A549 (cell line): Measurements from ENCODE around the gene HOXC10. TPM values are rescaled to one million over a fixed set of nuclear protein-coding genes. Genes with fewer than 3 reads are reported as not detected.

Source experiments
- ATAC-seq, 2 experiments: fragments of 200-7000 bp in 1 of 2; fragments of >200 bp in 1 of 2; cut with Nextera tagmentation in 1 of 2; cut with Tn5 transposase in 1 of 2; 3 replicates each; pipeline versions ENCODE4 v1.8.0 to v1.9.1; 2018 to 2020; ENCODE audit warnings: mild to moderate bottlenecking in 1 of 2, moderate library complexity in 1 of 2
- CTCF ChIA-PET: fragments of 300-600 bp; sonication (Branson Sonifier 250); formaldehyde crosslinking; extraction: SDS; loops from one replicate; lab custom pipeline; 2021; ENCODE audit warnings: antibody characterized with exemption, inconsistent platforms; lab: Yijun Ruan, JAX
- POLR2A ChIA-PET: fragments of 350-600 bp; formaldehyde crosslinking; extraction: SDS; loops from one replicate; lab custom pipeline; 2021; ENCODE audit warnings: antibody characterized with exemption, inconsistent platforms; lab: Yijun Ruan, JAX
- DNase-seq, 2 experiments: peaks; one replicate each; pipeline versions ENCODE4 v3.0.0 to v3.0.0-alpha.2; 2011 to 2016; ENCODE audit warnings: low read depth in 1 of 2, low spot score in 1 of 2
- FAIRE-seq: peaks from 2 replicates; lab custom pipeline; 2011; peaks lifted over from hg19 to GRCh38; lab: Jason Lieb, UNC
- H3K27ac ChIP-seq, 2 experiments: fragments of >200 bp; sonication (Bioruptor Twin); formaldehyde crosslinking; 3 replicates each; pipeline ENCODE4 v1.5.1; 2016 to 2017
- H3K4me1 ChIP-seq: fragments of >200 bp; sonication (Bioruptor Twin); formaldehyde crosslinking; 3 replicates; pipeline ENCODE4 v1.6.1; 2016
- H3K4me2 ChIP-seq: fragments of >200 bp; sonication (Bioruptor Twin); formaldehyde crosslinking; 3 replicates; pipeline ENCODE4 v1.6.1; 2016
- H3K4me3 ChIP-seq: fragments of >200 bp; sonication (Bioruptor Twin); formaldehyde crosslinking; 3 replicates; pipeline ENCODE4 v1.5.1; 2016
- H3K9me3 ChIP-seq: fragments of >200 bp; sonication (Bioruptor Twin); formaldehyde crosslinking; 3 replicates; pipeline ENCODE4 v1.6.1; 2016
- CEBPB ChIP-seq, 2 experiments: fragments of >200 bp in 1 of 2; sonication (Bioruptor Twin) in 1 of 2; formaldehyde crosslinking in 1 of 2; IDR thresholded peaks; 2 replicates each; pipeline ENCODE4 v1.6.1; 2012 to 2016
- EHF ChIP-seq: fragments of 250-450 bp; sonication (Bioruptor Pico); IDR thresholded peaks from 2 replicates; pipeline ENCODE4 v1.5.0; 2020; ENCODE audit warnings: mild to moderate bottlenecking
- ELK1 ChIP-seq: fragments of 150-350 bp; IDR thresholded peaks from 2 replicates; pipeline ENCODE4 v1.6.1; 2014; ENCODE audit warnings: low read depth, mild to moderate bottlenecking, low read length
- EP300 ChIP-seq, 2 experiments: fragments of >200 bp; sonication (Bioruptor Twin); formaldehyde crosslinking; IDR thresholded peaks; 2 replicates in 1 of 2; 3 replicates in 1 of 2; pipeline ENCODE4 v1.6.1; 2016 to 2017
- GATA3 ChIP-seq: IDR thresholded peaks from 2 replicates; pipeline ENCODE4 v1.6.1; 2012; ENCODE audit warnings: borderline replicate concordance
- HOXA7 ChIP-seq: fragments of 250-450 bp; sonication (Bioruptor Pico); IDR thresholded peaks from 2 replicates; pipeline ENCODE4 v1.5.0; 2020; ENCODE audit warnings: mild to moderate bottlenecking, moderate library complexity
- HOXB13 ChIP-seq: fragments of 250-450 bp; sonication (Bioruptor Pico); IDR thresholded peaks from 2 replicates; pipeline ENCODE4 v1.5.0; 2020; ENCODE audit warnings: low read depth, mild to moderate bottlenecking, moderate library complexity
- HOXB5 ChIP-seq: fragments of 250-450 bp; sonication (Bioruptor Pico); IDR thresholded peaks from 2 replicates; pipeline ENCODE4 v1.5.0; 2020; ENCODE audit warnings: mild to moderate bottlenecking, moderate library complexity
- JUN ChIP-seq, 2 experiments: fragments of >200 bp; sonication (Bioruptor Twin); formaldehyde crosslinking; IDR thresholded peaks; 2 replicates in 1 of 2; 3 replicates in 1 of 2; pipeline ENCODE4 v1.6.1; 2016 to 2017
- JUNB ChIP-seq: fragments of >200 bp; sonication (Bioruptor Twin); formaldehyde crosslinking; IDR thresholded peaks from 2 replicates; pipeline ENCODE4 v1.6.1; 2016
- KDM5A ChIP-seq: fragments of 200-600 bp; sonication (generic); IDR thresholded peaks from 2 replicates; pipeline ENCODE4 v1.6.1; 2016; ENCODE audit warnings: antibody characterized with exemption, mild to moderate bottlenecking
- NPAS2 ChIP-seq: fragments of 250-450 bp; sonication (Bioruptor Pico); IDR thresholded peaks from 2 replicates; pipeline ENCODE4 v1.8.0; 2022; ENCODE audit warnings: mild to moderate bottlenecking, moderate library complexity, borderline replicate concordance
- SMC3 ChIP-seq: fragments of >200 bp; sonication (Bioruptor Twin); formaldehyde crosslinking; IDR thresholded peaks from 3 replicates; pipeline ENCODE4 v1.6.1; 2018; ENCODE audit warnings: inconsistent platforms
- SREBF2 ChIP-seq: fragments of 450-650 bp; IDR thresholded peaks from 2 replicates; pipeline ENCODE4 v1.6.1; 2014; ENCODE audit warnings: mild to moderate bottlenecking, moderate library complexity
- TFCP2L1 ChIP-seq: fragments of 250-450 bp; sonication (Bioruptor Pico); IDR thresholded peaks from 2 replicates; pipeline ENCODE4 v1.5.0; 2021; ENCODE audit warnings: mild to moderate bottlenecking
- ZC3H11A ChIP-seq: fragments of 450-650 bp; IDR thresholded peaks from 2 replicates; pipeline ENCODE4 v1.6.1; 2014; ENCODE audit warnings: antibody characterized with exemption, mild to moderate bottlenecking
- ZNF302 ChIP-seq: fragments of 250-450 bp; sonication (Bioruptor Pico); IDR thresholded peaks from 2 replicates; pipeline ENCODE4 v1.9.0; 2021; ENCODE audit warnings: inconsistent platforms, mild to moderate bottlenecking, moderate library complexity
- ZSCAN20 ChIP-seq: fragments of 250-450 bp; sonication (Bioruptor Pico); IDR thresholded peaks from 2 replicates; pipeline ENCODE4 v1.8.0; 2022; ENCODE audit warnings: mild to moderate bottlenecking, moderate library complexity
- WGBS: methylation state at CpG from one replicate; pipeline ENCODE4 v1.1.6; 2017; ENCODE audit errors: missing lambda C conversion rate; 5-methylcytosine and 5-hydroxymethylcytosine counted together
- polyA plus RNA-seq, 4 experiments: library from polyadenylated mRNA; depleted of rRNA in 3 of 4; stranded (reverse); fragments of >200 nt; fragmentation: RNase III in 1 of 4; extraction: RNeasy Plus Mini Kit Qiagen cat#74134 plus additional on column Dnase treatment in 1 of 4; gene quantifications; 2 replicates in 3 of 4; 3 replicates in 1 of 4; pipeline ENCODE4 v1.2.3, GENCODE V29; 2011 to 2017
- TF ChIP-seq, protein P1 (sequence below): IDR thresholded peaks from 2 replicates; pipeline ENCODE4 v1.6.1; 2012
- TF ChIP-seq, protein P2 (sequence below): IDR thresholded peaks from 2 replicates; pipeline ENCODE4 v1.6.1; 2012; ENCODE audit warnings: low read depth, borderline replicate concordance
- TF ChIP-seq, protein P3 (sequence below): IDR thresholded peaks from 2 replicates; pipeline ENCODE4 v1.6.1; 2012
- TF ChIP-seq, protein P4 (sequence below): fragments of 250-450 bp; sonication (Bioruptor Pico); IDR thresholded peaks from 2 replicates; pipeline ENCODE4 v1.5.0; 2021; ENCODE audit warnings: mild to moderate bottlenecking, moderate library complexity, borderline replicate concordance

The HOXC10 gene
- polyA plus RNA-seq, 2 of the 4 experiments (the other 2 are of a cell fraction) = 2.9 to 3.2 TPM

- Histone ChIP-seq H3K9me3 (no peaks in the 10 kb centered on the region), H3K4me3 (no peak overlapping the region), H3K4me2 (no peak overlapping the region), H3K4me1 (peaks cover 21% of the 10 kb centered on the region), H3K27ac (no peak overlapping the region)
- ATAC-seq (no peak), DNase-seq (no peak), FAIRE-seq (no peak)
- ChIA-PET CTCF (interaction anchor here (1.2 to 27.9 kb wide), 7 partner anchors 8 to 287 kb away, joined by 3 to 476 read pairs (median 66); partner anchors contain the start of genes HOXC4 and SMUG1), POLR2A (no interaction called here)
- WGBS = 87% methylated on average over 7 of the region's 7 CpGs
- TF ChIP-seq TFCP2L1 (no peak), HOXB5 (CRISPR knock-in tag) (no peak), ZSCAN20 (CRISPR knock-in tag) (no peak), EP300 (IDR thresholded peaks at IDR 0.05) (no peak), NPAS2 (no peak), ZNF302 (CRISPR knock-in tag) (no peak), SREBF2 (no peak), JUN (IDR thresholded peaks at IDR 0.05) (no peak), KDM5A (no peak), HOXB13 (CRISPR knock-in tag) (no peak), HOXA7 (no peak), ZC3H11A (no peak), ELK1 (no peak), JUNB (no peak), GATA3 (no peak), EHF (CRISPR knock-in tag) (no peak)
- TF ChIP-seq, protein P1, sequence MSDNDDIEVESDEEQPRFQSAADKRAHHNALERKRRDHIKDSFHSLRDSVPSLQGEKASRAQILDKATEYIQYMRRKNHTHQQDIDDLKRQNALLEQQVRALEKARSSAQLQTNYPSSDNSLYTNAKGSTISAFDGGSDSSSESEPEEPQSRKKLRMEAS = no peak
- TF ChIP-seq, protein P2, sequence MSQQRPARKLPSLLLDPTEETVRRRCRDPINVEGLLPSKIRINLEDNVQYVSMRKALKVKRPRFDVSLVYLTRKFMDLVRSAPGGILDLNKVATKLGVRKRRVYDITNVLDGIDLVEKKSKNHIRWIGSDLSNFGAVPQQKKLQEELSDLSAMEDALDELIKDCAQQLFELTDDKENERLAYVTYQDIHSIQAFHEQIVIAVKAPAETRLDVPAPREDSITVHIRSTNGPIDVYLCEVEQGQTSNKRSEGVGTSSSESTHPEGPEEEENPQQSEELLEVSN = no peak
- TF ChIP-seq, protein P3, sequence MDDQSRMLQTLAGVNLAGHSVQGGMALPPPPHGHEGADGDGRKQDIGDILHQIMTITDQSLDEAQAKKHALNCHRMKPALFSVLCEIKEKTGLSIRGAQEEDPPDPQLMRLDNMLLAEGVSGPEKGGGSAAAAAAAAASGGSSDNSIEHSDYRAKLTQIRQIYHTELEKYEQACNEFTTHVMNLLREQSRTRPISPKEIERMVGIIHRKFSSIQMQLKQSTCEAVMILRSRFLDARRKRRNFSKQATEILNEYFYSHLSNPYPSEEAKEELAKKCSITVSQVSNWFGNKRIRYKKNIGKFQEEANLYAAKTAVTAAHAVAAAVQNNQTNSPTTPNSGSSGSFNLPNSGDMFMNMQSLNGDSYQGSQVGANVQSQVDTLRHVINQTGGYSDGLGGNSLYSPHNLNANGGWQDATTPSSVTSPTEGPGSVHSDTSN = no peak
- TF ChIP-seq, protein P4, sequence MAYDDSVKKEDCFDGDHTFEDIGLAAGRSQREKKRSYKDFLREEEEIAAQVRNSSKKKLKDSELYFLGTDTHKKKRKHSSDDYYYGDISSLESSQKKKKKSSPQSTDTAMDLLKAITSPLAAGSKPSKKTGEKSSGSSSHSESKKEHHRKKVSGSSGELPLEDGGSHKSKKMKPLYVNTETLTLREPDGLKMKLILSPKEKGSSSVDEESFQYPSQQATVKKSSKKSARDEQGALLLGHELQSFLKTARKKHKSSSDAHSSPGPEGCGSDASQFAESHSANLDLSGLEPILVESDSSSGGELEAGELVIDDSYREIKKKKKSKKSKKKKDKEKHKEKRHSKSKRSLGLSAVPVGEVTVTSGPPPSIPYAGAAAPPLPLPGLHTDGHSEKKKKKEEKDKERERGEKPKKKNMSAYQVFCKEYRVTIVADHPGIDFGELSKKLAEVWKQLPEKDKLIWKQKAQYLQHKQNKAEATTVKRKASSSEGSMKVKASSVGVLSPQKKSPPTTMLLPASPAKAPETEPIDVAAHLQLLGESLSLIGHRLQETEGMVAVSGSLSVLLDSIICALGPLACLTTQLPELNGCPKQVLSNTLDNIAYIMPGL (CRISPR knock-in tag) = no peak
These were observed 45.5 kb downstream of the HOXC10 start for GRCh38 chr12:54030442-54030801.

GRCh38 chr12:54030889-54031471 is 46.0 kb downstream of the HOXC10 start:
- H3K4me1 ChIP-seq = peaks cover 17% of the 10 kb centered on the region
- FAIRE-seq (no peak), ATAC-seq (no peak), DNase-seq (no peak)
- H3K4me3 ChIP-seq = no peak overlapping the region
- TF ChIP-seq CEBPB (IDR thresholded peaks at IDR 0.05) (0 out of 4 replicates have a peak, but pooled peaks of 1 of the 2 experiments have one; percentile 15), SMC3 (no peak)
- CTCF ChIA-PET = interaction anchor here (0.7 to 27.9 kb wide), 13 partner anchors 8 to 287 kb away, joined by 3 to 476 read pairs (median 8); partner anchors contain the start of genes HOXC4, HOXC8 and SMUG1
- 91% methylated on average over 46 of the region's 46 CpGs for WGBS
- no peaks in the 10 kb centered on the region for H3K9me3 ChIP-seq
- no peak overlapping the region for H3K27ac ChIP-seq
- POLR2A ChIA-PET = interaction anchor here (0.6 kb wide), 1 partner anchor 158 kb away, joined by 3 read pairs; the partner anchor contains the start of gene SMUG1
- no peak overlapping the region for H3K4me2 ChIP-seq
